MM.1S (cell line): ENCODE results near the gene PTPRD.

ENCODE experiments used
- EZH2 ChIP-seq: fragments of 300-600 bp; sonication (generic); optimal IDR thresholded peaks from 2 replicates; pipeline ENCODE3; 2017; ENCODE audit warnings: low read depth, mild to moderate bottlenecking, antibody characterized with exemption, low read length, mixed read lengths
- EZH2phosphoT487 ChIP-seq: fragments of 300-600 bp; sonication (generic); IDR thresholded peaks from 2 replicates; pipeline ENCODE4 v1.6.1; 2018; ENCODE audit warnings: antibody characterized with exemption, low read length
- TF ChIP-seq, protein P1 (sequence below): fragments of 300-600 bp; sonication (generic); IDR thresholded peaks from 2 replicates; pipeline ENCODE4 v1.5.1; 2016; ENCODE audit warnings: antibody characterized with exemption, low read length, mixed read lengths

DNA sequence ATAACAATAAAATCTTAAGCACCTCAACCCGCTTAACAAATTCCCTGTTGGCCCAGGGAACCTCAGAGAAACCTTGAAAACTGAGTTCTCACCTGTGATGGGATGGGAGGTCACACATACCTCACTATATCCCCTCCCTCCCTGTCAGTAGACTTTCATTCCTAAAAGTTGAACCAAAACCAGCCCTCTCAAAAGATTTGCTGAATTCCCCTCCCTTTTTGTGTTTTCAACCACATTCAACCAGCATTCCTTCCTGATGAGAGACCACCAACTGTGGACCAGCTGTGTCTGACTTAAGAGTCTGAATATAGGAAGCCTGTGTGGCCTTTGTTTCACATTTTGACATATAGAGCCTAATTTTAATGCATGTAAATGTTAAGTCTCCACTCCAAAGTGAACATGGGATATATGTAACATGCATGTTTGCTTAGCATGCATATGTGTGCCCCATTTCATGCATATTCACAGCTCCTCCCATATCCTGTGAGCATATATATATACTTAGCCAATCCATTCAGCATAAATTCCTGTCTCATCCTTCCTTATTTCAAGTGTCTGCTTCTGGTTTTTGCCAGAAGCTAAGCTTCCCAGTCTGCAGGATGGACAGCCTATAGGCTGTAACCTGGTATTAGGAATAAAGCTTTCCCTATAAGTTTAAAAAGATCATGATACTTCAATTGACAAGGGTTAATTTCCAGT, 604.6 kb downstream of the PTPRD start:
- TF ChIP-seq, protein P1, sequence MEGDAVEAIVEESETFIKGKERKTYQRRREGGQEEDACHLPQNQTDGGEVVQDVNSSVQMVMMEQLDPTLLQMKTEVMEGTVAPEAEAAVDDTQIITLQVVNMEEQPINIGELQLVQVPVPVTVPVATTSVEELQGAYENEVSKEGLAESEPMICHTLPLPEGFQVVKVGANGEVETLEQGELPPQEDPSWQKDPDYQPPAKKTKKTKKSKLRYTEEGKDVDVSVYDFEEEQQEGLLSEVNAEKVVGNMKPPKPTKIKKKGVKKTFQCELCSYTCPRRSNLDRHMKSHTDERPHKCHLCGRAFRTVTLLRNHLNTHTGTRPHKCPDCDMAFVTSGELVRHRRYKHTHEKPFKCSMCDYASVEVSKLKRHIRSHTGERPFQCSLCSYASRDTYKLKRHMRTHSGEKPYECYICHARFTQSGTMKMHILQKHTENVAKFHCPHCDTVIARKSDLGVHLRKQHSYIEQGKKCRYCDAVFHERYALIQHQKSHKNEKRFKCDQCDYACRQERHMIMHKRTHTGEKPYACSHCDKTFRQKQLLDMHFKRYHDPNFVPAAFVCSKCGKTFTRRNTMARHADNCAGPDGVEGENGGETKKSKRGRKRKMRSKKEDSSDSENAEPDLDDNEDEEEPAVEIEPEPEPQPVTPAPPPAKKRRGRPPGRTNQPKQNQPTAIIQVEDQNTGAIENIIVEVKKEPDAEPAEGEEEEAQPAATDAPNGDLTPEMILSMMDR: no peak
- TF ChIP-seq EZH2 (no peak), EZH2phosphoT487 (no peak)
